ENCODE results near the gene SCAMP1.

The SCAMP1 gene

GRCh38 chr5:78360924-78361630 is 660 bp downstream of the SCAMP1 start (continued):
- TF ChIP-seq, protein P1, sequence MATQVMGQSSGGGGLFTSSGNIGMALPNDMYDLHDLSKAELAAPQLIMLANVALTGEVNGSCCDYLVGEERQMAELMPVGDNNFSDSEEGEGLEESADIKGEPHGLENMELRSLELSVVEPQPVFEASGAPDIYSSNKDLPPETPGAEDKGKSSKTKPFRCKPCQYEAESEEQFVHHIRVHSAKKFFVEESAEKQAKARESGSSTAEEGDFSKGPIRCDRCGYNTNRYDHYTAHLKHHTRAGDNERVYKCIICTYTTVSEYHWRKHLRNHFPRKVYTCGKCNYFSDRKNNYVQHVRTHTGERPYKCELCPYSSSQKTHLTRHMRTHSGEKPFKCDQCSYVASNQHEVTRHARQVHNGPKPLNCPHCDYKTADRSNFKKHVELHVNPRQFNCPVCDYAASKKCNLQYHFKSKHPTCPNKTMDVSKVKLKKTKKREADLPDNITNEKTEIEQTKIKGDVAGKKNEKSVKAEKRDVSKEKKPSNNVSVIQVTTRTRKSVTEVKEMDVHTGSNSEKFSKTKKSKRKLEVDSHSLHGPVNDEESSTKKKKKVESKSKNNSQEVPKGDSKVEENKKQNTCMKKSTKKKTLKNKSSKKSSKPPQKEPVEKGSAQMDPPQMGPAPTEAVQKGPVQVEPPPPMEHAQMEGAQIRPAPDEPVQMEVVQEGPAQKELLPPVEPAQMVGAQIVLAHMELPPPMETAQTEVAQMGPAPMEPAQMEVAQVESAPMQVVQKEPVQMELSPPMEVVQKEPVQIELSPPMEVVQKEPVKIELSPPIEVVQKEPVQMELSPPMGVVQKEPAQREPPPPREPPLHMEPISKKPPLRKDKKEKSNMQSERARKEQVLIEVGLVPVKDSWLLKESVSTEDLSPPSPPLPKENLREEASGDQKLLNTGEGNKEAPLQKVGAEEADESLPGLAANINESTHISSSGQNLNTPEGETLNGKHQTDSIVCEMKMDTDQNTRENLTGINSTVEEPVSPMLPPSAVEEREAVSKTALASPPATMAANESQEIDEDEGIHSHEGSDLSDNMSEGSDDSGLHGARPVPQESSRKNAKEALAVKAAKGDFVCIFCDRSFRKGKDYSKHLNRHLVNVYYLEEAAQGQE (tag by site-specific recombination; IDR thresholded peaks at IDR 0.05), result no peak
- peak; percentile 55 for TF ChIP-seq KLF1 (tag by site-specific recombination; IDR thresholded peaks at IDR 0.05)
- TF ChIP-seq ZNF404 (tag by site-specific recombination; IDR thresholded peaks at IDR 0.05), result no peak
- TF ChIP-seq ZNF704 (tag by site-specific recombination; IDR thresholded peaks at IDR 0.05), result no peak
- no peak; the same call in 1 of the 2 replicates for TF ChIP-seq ZEB2 (tag by site-specific recombination; IDR thresholded peaks at IDR 0.05)
- peak; percentile 68 for TF ChIP-seq ZNF629 (tag by site-specific recombination; IDR thresholded peaks at IDR 0.05)
- no peak for TF ChIP-seq ZNF561 (tag by site-specific recombination; IDR thresholded peaks at IDR 0.05; ENCODE audit: borderline replicate concordance)
- no peak for TF ChIP-seq ZXDB (tag by site-specific recombination; IDR thresholded peaks at IDR 0.05)
- TF ChIP-seq HOXA7 (CRISPR knock-in tag; IDR thresholded peaks at IDR 0.05; ENCODE audit: borderline replicate concordance), result no peak
- 0 out of 2 replicates have a peak, but pooled peaks have one; percentile 26 for TF ChIP-seq ZNF121 (tag by site-specific recombination; IDR thresholded peaks at IDR 0.05)
- TF ChIP-seq ZNF335 (tag by site-specific recombination; conservative IDR thresholded peaks at IDR 0.05), result peak; percentile 82
- TF ChIP-seq, protein P2, sequence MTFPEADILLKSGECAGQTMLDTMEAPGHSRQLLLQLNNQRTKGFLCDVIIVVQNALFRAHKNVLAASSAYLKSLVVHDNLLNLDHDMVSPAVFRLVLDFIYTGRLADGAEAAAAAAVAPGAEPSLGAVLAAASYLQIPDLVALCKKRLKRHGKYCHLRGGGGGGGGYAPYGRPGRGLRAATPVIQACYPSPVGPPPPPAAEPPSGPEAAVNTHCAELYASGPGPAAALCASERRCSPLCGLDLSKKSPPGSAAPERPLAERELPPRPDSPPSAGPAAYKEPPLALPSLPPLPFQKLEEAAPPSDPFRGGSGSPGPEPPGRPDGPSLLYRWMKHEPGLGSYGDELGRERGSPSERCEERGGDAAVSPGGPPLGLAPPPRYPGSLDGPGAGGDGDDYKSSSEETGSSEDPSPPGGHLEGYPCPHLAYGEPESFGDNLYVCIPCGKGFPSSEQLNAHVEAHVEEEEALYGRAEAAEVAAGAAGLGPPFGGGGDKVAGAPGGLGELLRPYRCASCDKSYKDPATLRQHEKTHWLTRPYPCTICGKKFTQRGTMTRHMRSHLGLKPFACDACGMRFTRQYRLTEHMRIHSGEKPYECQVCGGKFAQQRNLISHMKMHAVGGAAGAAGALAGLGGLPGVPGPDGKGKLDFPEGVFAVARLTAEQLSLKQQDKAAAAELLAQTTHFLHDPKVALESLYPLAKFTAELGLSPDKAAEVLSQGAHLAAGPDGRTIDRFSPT (tag by site-specific recombination; IDR thresholded peaks at IDR 0.05), result no peak
- no peak for TF ChIP-seq KLF10 (tag by site-specific recombination; IDR thresholded peaks at IDR 0.05)
- TF ChIP-seq ZNF529 (tag by site-specific recombination; IDR thresholded peaks at IDR 0.05; ENCODE audit: insufficient replicate concordance), result no peak
- no peak for TF ChIP-seq SP3 (tag by site-specific recombination; IDR thresholded peaks at IDR 0.05)
- TF ChIP-seq GFI1B (tag by site-specific recombination; IDR thresholded peaks at IDR 0.05), result no peak
- peak; percentile 28; the same call in 1 of the 2 replicates for TF ChIP-seq PRDM1 (tag by site-specific recombination; IDR thresholded peaks at IDR 0.05)
- peak; percentile 18; the same call in 1 of the 2 replicates for TF ChIP-seq ZNF24 (tag by site-specific recombination; IDR thresholded peaks at IDR 0.05)
- TF ChIP-seq, protein P3, sequence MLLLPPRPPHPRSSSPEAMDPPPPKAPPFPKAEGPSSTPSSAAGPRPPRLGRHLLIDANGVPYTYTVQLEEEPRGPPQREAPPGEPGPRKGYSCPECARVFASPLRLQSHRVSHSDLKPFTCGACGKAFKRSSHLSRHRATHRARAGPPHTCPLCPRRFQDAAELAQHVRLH (tag by site-specific recombination; IDR thresholded peaks at IDR 0.05), result no peak
- TF ChIP-seq, protein P4, sequence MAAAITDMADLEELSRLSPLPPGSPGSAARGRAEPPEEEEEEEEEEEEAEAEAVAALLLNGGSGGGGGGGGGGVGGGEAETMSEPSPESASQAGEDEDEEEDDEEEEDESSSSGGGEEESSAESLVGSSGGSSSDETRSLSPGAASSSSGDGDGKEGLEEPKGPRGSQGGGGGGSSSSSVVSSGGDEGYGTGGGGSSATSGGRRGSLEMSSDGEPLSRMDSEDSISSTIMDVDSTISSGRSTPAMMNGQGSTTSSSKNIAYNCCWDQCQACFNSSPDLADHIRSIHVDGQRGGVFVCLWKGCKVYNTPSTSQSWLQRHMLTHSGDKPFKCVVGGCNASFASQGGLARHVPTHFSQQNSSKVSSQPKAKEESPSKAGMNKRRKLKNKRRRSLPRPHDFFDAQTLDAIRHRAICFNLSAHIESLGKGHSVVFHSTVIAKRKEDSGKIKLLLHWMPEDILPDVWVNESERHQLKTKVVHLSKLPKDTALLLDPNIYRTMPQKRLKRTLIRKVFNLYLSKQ (tag by site-specific recombination; IDR thresholded peaks at IDR 0.05; ENCODE audit: borderline replicate concordance), result no peak
- no peak for TF ChIP-seq ZNF133 (tag by site-specific recombination; IDR thresholded peaks at IDR 0.05)
- no peak; the same call in none of the 2 replicates for TF ChIP-seq SP2 (tag by site-specific recombination; IDR thresholded peaks at IDR 0.05)
- TF ChIP-seq IKZF3 (tag by site-specific recombination; IDR thresholded peaks at IDR 0.05), result peak; percentile 16; the same call in 1 of the 2 replicates
- TF ChIP-seq ZNF248 (tag by site-specific recombination; IDR thresholded peaks at IDR 0.05), result no peak
- TF ChIP-seq ZNF114 (tag by site-specific recombination; IDR thresholded peaks at IDR 0.05), result no peak
- TF ChIP-seq ZNF560 (tag by site-specific recombination; IDR thresholded peaks at IDR 0.05; ENCODE audit: borderline replicate concordance), result no peak
- peak; percentile 45; the same call in 1 of the 2 replicates for TF ChIP-seq ZNF501 (tag by site-specific recombination; IDR thresholded peaks at IDR 0.05)
- no peak for TF ChIP-seq ZNF391 (tag by site-specific recombination; IDR thresholded peaks at IDR 0.05; ENCODE audit: borderline replicate concordance, low read depth)
- TF ChIP-seq ZFHX2 (tag by site-specific recombination; conservative IDR thresholded peaks at IDR 0.05), result peak; percentile 86
- TF ChIP-seq ZBTB6 (tag by site-specific recombination; IDR thresholded peaks at IDR 0.05), result no peak
- peak; percentile 46 for TF ChIP-seq KLF8 (tag by site-specific recombination; IDR thresholded peaks at IDR 0.05)
- no peak for TF ChIP-seq ZNF302 (tag by site-specific recombination; IDR thresholded peaks at IDR 0.05; ENCODE audit: low read depth)
